ENCODE data around the gene ATIC.
"Not testable (repeated sequence)": the region's sequence is repeated elsewhere in the genome, so short reads cannot be mapped to it uniquely, and the experiment has no call there.

DNA sequence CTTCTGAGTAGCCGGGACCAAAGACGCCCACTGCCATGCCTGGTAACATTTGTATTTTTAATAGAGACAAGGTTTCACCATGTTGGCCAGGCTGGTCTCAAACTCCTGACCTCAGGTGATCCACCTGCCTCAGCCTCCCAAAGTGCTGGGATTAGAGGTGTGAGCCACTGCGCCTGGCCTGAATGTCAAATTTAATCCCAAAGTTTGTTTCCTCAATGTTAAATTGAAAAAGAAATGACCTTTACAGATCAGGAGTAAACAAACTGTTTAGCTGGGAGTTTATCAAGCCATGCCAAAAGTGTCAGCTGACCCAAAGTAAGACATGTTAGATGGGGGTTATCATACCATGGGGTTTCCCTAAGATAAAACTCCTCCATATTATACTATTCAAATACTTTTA, 48.2 kb downstream of the ATIC start:
- TF ChIP-seq, protein P1, sequence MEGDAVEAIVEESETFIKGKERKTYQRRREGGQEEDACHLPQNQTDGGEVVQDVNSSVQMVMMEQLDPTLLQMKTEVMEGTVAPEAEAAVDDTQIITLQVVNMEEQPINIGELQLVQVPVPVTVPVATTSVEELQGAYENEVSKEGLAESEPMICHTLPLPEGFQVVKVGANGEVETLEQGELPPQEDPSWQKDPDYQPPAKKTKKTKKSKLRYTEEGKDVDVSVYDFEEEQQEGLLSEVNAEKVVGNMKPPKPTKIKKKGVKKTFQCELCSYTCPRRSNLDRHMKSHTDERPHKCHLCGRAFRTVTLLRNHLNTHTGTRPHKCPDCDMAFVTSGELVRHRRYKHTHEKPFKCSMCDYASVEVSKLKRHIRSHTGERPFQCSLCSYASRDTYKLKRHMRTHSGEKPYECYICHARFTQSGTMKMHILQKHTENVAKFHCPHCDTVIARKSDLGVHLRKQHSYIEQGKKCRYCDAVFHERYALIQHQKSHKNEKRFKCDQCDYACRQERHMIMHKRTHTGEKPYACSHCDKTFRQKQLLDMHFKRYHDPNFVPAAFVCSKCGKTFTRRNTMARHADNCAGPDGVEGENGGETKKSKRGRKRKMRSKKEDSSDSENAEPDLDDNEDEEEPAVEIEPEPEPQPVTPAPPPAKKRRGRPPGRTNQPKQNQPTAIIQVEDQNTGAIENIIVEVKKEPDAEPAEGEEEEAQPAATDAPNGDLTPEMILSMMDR (conservative IDR thresholded peaks at IDR 0.05; ENCODE audit: low read length) = not testable (repeated sequence)
- not testable (repeated sequence) for TF ChIP-seq EZH2phosphoT487 (IDR thresholded peaks at IDR 0.05; ENCODE audit: borderline replicate concordance)
